A673 (cell line): ENCODE data around the gene CRYGD. TPM values are rescaled to one million over a fixed set of nuclear protein-coding genes. Genes with fewer than 3 reads are reported as not detected.

Experiments
- BruUV-seq: library from RNA; stranded (reverse); fragments of 400-500 nt; replicated peaks from 2 replicates; lab custom pipeline; 2021; lab: Mats Ljungman, UMichigan
- CTCF ChIA-PET: fragments of 300-600 bp; sonication (Branson Sonifier 250); formaldehyde crosslinking; loops from one replicate; lab custom pipeline; 2022; ENCODE audit warnings: antibody characterized with exemption; lab: Charles Lee
- POLR2A ChIA-PET: fragments of 300-600 bp; sonication (Branson Sonifier 250); formaldehyde crosslinking; loops from one replicate; lab custom pipeline; 2022; ENCODE audit warnings: antibody characterized with exemption; ENCODE audit not compliant: low non-redundant PET; lab: Charles Lee
- DNase-seq: peaks from one replicate; pipeline ENCODE4 v3.0.0-alpha.2; 2015; ENCODE audit warnings: low spot score
- H3K27ac ChIP-seq: fragments of 200-600 bp; sonication (generic); 2 replicates; pipeline ENCODE4 v1.5.1; 2016; ENCODE audit warnings: mixed run types, low read depth, mild to moderate bottlenecking, mixed read lengths, antibody characterized with exemption, low read length; ENCODE audit not compliant: poor library complexity, severe bottlenecking
- H3K27me3 ChIP-seq: fragments of 200-600 bp; sonication (generic); replicated peaks from 2 replicates; pipeline ENCODE4 v1.6.1; 2017; ENCODE audit warnings: mixed run types, low read depth, mild to moderate bottlenecking, mixed read lengths, antibody characterized with exemption, low read length; ENCODE audit not compliant: insufficient read depth, poor library complexity
- H3K36me3 ChIP-seq: fragments of 200-600 bp; sonication (generic); 2 replicates; pipeline ENCODE4 v1.6.1; 2016; ENCODE audit warnings: mixed run types, mild to moderate bottlenecking, mixed read lengths, antibody characterized with exemption, low read length; ENCODE audit not compliant: insufficient read depth, poor library complexity, severe bottlenecking
- H3K4me1 ChIP-seq: fragments of 200-600 bp; sonication (generic); 2 replicates; pipeline ENCODE4 v1.6.1; 2017; ENCODE audit warnings: mixed run types, mild to moderate bottlenecking, mixed read lengths, antibody characterized with exemption, low read length; ENCODE audit not compliant: insufficient read depth, poor library complexity, severe bottlenecking
- H3K4me3 ChIP-seq: fragments of 200-600 bp; sonication (generic); 2 replicates; pipeline ENCODE4 v1.5.1; 2016; ENCODE audit warnings: low read depth, mixed run types, mild to moderate bottlenecking, mixed read lengths, low read length; ENCODE audit not compliant: poor library complexity, severe bottlenecking
- H3K9me3 ChIP-seq: fragments of 200-600 bp; sonication (generic); 2 replicates; pipeline ENCODE4 v1.6.1; 2016; ENCODE audit warnings: mixed run types, low read depth, mild to moderate bottlenecking, mixed read lengths, antibody characterized with exemption, low read length; ENCODE audit not compliant: poor library complexity, severe bottlenecking
- EZH2 ChIP-seq: fragments of 200-600 bp; sonication (generic); IDR thresholded peaks from 2 replicates; pipeline ENCODE4 v1.6.1; 2017; ENCODE audit warnings: borderline replicate concordance, low read depth, mild to moderate bottlenecking, mixed read lengths, antibody characterized with exemption, low read length; ENCODE audit not compliant: poor library complexity, severe bottlenecking
- intact Hi-C: fragments of 100-400 bp; cut with micrococcal nuclease; formaldehyde crosslinking; loops from one replicate; pipeline ENCODE4 v1.10.0; 2022; ENCODE audit not compliant: unreplicated experiment
- total RNA-seq: library from RNA; stranded (reverse); gene quantifications from 2 replicates; pipeline ENCODE4 v1.2.3, GENCODE V29; 2021
- TF ChIP-seq, protein P1 (sequence below): fragments of 300-800, 200-600 bp; sonication (generic); conservative IDR thresholded peaks from 2 replicates; pipeline ENCODE4 v1.5.1; 2017; ENCODE audit warnings: low read depth, mild to moderate bottlenecking, antibody characterized with exemption, low read length, moderate library complexity, mixed read lengths

The CRYGD gene
- total RNA-seq, 1 experiment from 2014 or later, result not detected

DNA sequence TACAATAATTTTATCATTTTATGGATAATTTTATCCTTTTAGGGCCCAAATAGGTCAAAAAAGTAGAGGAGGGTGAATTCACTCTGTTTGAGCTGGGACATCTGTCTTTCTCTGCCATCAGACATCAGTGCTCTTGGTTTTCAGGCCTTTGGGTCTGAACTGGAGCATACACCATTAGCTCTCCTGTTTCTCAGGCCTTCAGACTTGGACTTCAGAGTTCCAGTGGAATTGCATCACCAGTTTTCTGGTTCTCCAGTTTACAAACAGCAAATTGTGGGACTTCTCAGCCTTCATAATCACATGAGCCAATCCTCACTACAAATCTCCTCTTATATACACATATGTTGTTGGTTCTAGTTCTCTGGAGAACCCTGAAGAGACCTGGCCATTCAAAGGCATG is 33.9 kb downstream of the CRYGD start:
- H3K27me3 ChIP-seq, result no peaks in the 10 kb centered on the region
- no TSS peak for BruUV-seq
- no peak for DNase-seq
- no peaks in the 10 kb centered on the region for H3K9me3 ChIP-seq
- H3K4me3 ChIP-seq, result no peak overlapping the region
- H3K27ac ChIP-seq, result no peak overlapping the region
- no peaks in the 10 kb centered on the region for H3K4me1 ChIP-seq
- POLR2A ChIA-PET, result no interaction called here
- CTCF ChIA-PET, result no interaction called here
- intact Hi-C loops, result no loop called here
- H3K36me3 ChIP-seq, result no peaks in the 10 kb centered on the region
- TF ChIP-seq, protein P1, sequence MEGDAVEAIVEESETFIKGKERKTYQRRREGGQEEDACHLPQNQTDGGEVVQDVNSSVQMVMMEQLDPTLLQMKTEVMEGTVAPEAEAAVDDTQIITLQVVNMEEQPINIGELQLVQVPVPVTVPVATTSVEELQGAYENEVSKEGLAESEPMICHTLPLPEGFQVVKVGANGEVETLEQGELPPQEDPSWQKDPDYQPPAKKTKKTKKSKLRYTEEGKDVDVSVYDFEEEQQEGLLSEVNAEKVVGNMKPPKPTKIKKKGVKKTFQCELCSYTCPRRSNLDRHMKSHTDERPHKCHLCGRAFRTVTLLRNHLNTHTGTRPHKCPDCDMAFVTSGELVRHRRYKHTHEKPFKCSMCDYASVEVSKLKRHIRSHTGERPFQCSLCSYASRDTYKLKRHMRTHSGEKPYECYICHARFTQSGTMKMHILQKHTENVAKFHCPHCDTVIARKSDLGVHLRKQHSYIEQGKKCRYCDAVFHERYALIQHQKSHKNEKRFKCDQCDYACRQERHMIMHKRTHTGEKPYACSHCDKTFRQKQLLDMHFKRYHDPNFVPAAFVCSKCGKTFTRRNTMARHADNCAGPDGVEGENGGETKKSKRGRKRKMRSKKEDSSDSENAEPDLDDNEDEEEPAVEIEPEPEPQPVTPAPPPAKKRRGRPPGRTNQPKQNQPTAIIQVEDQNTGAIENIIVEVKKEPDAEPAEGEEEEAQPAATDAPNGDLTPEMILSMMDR, result no peak
- no peak for TF ChIP-seq EZH2

GRCh38 chr2:208086029-208086428 is 38.3 kb downstream of the CRYGD start:
- no TSS peak for BruUV-seq
- no peak for DNase-seq
- Histone ChIP-seq H3K27ac (no peak overlapping the region), H3K9me3 (no peaks in the 10 kb centered on the region), H3K4me3 (no peak overlapping the region), H3K4me1 (no peaks in the 10 kb centered on the region), H3K36me3 (no peaks in the 10 kb centered on the region), H3K27me3 (no peaks in the 10 kb centered on the region)
- TF ChIP-seq EZH2, result no peak
- TF ChIP-seq, protein P1, result no peak
- POLR2A ChIA-PET, result no interaction called here
- intact Hi-C loops, result no loop called here
- CTCF ChIA-PET, result no interaction called here

- ChIA-PET CTCF (no interaction called here), POLR2A (no interaction called here)
- BruUV-seq, result no TSS peak
- TF ChIP-seq EZH2, result no peak
- TF ChIP-seq, protein P1, result no peak
- Histone ChIP-seq H3K27me3 (no peaks in the 10 kb centered on the region), H3K4me1 (no peaks in the 10 kb centered on the region), H3K4me3 (no peak overlapping the region), H3K9me3 (no peaks in the 10 kb centered on the region), H3K27ac (no peak overlapping the region), H3K36me3 (no peaks in the 10 kb centered on the region)
- no peak for DNase-seq
- intact Hi-C loops, result no loop called here
Measured at GRCh38 chr2:208083807-208084206, 40.5 kb downstream of the CRYGD start.
